Right hindlimb (tissue), 1 donor: ENCODE results near the gene PRDM16.

ENCODE experiments used
- DNase-seq: peaks from one replicate; pipeline ENCODE4 v3.0.0-alpha.2; 2018

Gene PRDM16

DNA sequence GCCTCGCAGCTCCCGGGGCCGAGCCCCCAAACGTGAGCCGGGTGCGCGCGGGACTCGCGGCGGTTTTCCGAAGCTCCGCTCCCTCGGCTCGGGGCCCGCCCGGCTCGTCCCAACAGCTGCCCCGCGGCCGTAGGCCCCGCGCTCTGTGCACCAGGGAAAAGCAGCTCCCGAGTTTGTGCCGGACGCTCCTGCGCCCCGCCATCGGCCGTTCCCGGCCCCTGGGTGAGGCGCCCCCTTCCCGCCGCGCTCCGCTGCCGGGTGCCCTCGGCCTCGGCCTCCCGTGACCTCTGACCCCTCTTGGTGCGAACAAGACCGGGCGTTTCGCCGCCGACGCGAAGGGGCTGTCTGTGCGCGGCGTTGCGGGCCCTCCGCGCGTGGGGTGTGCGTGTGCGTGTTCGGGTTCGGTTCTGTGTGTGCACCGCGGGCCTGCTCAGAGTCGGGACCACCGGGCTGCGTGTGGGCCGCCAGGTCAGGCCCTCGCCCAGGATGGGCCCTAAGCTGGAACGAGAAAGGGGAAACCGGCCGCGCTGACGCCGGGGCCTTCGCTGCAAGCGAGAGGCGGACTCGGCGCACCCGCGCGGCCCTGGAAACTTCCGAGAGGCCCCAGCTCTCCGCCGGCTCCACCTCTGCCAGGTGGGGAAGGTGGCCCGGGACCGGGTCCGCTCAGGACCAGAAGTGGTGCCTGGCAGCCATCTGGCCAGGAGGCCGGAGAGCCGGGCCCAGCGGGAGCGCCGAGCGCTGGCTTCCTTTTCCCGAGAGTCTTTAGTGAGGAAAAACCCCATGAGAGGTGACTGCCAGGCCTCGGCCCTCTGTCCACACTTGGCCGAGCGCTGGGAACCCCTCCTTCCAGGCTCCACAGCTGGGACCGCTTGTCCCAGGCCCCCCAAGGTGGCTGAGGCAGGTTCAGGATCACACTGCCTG lies 1.9 kb downstream of the PRDM16 start:
- DNase-seq: peak; percentile 30

DNA sequence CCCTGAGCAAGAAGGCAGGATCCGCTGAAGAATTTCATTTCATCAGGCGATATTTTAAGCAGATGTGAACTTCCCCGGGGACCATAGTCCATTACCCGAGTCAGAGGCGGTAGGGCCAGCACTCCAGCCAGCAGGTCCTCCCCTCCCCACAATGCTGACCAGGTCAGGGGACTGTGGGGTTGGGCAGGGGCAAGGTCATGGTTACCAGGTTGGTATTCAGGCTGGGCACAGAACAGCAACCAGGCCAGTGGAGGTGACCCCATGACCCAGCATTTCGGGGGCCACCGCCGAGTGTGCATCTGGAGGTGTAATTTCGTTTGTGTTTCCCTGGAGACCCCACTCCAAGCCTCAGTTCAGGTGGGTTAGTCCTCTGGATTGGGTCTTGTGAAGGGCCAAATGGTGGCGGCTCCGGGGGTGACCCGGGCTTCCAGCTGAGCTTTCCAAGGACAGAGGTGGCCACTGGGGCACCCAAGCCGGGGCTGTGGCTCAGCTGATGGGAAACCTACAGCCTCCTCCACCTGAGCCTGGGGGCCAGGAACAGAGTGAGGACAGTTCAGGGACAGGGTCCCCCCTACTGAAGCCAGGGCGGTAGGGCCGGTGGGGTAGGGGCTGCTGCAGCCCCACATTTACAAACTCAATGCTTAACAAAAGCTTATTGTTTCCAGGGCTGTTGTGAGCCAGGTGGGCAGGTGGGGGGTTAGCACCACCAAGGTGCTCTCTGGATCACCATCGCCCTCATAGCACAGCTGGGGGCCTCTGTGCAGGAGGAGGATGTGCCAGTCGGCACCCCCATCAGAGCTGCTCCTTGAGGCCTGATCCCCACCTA lies 2.8 kb downstream of the PRDM16 start:
- DNase-seq: no peak

DNA sequence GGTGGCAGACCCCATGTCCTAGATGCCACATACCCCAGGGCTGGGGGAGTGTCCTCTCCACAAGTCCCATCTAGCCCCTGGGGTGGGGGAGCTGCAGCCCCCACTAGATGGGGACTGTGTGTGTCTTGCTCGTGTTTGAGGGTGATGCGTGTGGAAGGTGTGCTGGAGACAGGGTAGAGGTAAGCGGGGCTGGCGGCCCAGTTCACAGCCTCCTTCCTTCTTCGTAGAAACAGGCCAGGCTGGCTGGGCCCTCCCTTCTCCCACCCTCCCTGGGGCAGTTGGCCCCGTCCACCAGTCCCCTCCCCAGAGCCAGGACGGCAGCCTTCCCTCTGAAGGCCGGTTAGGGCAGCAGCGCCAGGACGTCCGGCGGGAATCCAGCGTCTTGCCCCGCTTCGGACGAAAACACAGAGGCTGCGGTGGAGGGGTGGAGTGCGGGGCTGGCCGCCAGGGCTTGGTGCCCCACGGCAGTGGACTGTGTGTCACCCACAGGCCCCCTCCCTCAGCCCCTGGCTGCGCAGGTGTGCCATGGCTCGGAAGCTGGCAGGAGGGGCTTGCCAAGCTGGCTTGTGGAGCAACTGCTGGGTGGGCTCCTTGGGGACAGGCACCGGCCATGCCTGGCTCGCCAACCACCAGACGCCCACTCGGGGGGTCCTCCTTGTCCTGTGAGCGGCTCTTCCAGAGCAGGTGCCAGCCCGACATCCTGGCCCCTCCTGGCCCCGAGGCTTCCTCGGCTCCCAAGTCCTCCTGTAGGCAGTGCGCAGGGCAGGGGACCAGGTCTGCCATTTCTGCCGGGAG lies 3.6 kb downstream of the PRDM16 start:
- no peak for DNase-seq

DNA sequence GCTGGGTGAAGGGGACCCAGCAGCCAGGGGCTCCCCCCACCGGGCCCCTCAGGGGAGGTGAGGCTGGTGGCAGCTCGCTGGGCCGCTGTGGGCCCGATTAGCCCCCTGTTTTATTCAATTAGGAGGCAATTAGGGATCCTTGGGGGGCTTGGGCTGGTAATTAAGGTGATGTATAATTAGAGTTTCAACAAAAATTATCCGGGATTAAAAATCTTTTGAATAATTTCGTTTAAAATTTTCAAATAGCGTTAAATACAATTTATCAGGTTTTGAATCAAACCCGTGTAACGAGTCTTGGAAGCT lies 4.1 kb downstream of the PRDM16 start:
- DNase-seq: no peak

DNA sequence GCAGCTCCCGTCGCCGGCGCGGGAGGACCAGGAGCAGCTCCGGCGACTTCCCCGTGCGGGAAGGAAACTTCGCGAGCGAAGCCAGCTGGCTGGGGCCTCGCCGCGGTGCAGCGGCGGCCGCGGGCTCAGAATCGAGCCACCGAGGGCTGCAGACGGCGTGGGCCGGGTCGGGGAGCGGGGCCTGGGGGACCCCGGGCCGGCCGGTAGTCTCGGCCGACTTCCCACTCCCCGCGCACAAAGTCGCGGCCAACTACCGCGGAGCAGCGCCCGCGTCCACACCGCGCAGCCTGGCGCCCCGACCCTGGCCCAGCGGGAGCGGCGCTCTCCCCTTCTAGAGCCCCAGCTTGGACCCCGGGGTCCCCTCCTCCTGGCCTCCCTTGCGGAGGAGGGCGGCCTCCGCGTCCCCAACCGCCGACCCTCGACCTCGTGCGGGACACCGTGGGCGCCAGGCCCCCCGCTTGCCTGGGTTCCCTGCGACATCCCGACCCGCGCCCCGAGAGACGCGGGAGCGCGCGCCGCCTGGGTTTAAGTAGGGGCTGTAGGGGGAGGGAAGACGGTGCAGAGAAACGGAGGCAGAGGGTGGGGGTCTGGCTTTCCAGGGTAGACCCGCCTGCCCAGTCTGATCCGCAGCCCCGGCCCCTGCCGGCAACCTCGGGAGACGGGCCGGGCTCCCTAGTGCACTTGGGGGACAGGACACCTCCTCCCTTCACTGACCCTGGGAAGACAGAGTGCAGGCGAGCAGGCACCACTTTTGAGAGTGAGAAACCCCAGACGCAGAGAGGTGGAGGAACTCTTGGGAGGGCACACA lies 4.7 kb downstream of the PRDM16 start:
- no peak for DNase-seq

DNA sequence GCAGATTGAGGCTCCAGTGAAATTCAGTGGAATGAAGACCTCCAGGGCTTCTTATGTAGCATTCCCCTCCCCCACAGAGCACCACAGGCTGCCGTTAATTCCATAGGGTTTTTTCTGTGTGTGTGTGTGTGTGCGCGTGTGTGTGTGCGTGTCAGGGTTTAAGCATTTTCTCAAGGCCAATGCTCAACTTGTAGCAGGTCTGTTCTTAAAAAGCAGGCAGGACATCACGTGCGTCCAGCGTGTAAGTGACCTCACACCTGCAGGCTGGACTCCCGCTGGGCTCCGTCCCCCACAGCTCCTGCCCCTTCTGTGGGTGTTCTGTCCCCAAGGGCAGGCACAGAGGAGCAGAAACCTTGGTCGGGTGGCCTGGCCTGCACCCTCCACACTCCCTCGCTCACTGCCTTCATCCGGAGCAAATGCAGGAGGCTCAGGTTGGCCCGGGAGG lies 5.3 kb downstream of the PRDM16 start:
- DNase-seq: no peak

DNA sequence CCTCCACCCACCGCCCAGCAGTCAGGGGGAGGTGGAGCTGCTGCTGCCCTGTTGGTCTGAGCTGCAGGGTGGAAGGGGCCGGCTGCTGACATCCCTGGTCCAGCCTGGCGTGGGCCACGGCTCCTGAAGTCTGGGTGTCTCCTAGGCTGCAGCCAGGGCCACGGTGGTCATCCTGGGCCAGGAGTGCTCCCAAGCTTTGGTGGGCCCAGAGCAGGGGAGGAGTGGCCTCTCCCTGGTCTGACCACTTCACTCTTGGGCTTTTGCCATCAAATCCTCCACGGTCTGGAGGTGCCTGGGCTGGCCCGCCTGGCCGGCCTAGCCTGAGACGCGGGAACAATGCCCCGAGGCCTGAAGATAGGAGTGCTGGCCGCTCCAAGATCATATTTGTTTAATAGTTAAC lies 5.8 kb downstream of the PRDM16 start:
- no peak for DNase-seq

DNA sequence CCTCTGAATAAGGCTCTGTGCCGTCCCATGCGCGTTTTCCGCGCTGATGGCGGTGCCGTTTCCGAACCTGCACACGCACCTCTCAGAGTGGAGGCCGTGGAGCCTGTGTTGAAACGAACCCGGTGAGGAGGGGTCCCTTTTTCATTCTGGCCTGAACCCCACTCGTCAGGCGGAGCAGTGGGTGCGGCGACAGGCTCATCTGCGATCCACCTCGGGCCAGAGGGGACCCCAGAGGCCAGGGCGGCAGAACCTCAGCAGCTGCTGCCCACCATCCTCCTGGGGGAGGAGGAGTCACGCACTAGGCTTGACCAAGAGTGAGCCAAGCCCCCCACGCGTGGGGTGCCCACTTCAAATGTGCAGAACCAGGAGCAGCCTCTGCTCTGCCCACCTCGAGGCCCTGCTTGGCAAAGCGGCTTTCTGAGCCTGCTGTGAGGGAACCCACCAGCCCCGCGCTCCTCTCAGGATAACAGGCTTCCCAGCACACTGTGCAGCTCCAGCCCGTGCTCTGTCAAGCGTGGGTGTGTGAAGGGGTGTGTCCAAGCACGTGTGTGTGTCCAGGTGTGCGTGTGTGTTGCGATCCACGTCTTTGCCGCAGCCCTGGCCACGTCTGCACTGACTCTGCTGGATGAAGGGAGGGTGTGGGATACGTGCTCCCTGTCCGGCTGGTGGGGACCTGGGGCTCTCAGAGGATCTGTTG lies 6.8 kb downstream of the PRDM16 start:
- no peak for DNase-seq

DNA sequence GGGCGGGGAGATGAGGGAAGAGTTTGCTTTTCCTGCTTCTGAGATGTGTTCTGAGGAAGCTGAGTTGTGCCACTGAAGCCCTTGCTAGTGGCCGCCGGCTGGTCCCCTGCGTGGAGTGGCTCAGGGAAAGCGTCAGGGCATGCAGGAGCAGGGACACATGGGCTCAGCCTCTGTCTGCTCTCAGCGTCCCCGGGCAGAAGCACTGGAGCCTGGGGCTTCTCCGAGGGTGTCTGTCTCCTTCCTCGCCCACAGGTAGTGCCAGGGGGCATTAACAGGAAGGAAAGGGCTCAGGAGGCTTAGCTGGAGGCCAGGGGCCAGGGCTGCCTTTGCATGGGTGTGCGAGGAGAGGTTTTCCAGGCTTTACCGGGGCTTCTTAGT lies 7.3 kb downstream of the PRDM16 start:
- DNase-seq: no peak

DNA sequence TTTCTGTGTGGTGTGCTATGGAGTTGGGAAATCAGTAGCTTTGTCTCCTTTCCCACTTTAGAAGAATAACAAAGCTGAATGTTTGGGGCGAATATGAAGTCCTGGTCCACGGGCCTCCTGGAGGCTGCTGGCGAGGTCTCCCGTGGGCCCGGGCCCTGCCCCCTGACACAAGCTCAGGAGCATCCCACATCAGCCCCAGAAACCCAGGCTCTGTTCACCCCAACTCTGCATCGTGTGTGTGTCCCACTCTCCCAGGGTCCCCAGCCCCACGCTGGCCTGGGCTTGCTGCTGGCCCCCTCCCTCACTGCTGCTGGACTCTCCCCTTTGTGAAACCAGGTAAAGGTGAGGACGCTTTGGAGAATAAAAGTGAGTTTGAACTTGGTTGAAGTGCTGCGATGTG lies 8.1 kb downstream of the PRDM16 start:
- no peak for DNase-seq

DNA sequence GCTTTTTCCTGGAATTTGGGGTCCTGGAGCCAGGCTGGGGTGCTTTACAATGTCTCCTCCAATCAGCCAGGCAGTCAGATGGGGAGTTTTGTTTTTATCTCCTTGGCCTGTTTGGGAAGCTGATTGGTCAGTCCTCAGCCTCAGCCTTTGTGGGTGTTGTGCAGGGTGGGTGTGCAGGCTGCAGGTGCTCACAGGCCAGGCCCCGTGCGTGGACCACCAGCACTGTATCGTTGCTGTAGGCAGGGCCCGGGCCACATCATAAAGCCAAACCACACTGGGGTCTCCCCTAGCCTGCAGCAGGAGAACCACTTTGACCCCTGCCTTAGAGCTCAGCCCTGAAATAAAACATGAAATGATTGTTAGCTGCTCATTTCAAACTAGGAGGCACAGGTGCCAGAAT lies 8.6 kb downstream of the PRDM16 start:
- DNase-seq: no peak

DNA sequence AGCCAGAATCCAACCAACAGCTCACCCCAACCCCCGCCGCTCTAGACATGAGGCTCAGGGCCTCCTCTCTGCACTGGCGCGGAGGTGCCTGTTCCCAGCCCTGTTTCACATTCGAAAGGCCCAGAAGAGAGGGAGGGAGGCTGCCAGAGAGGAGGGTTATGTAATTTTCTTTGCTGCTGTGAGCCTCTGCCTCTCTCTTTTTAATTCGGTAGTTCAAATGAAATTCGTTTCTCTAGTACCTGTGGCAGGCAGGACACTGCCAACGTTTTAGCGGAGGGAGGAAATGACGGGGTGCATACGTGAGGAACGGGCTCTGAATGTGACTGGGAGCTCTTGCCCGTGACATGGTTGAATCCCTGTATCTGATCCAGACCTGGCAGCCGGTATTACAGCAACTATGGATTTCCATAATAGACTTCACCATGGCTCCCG lies 9.4 kb downstream of the PRDM16 start:
- no peak for DNase-seq

DNA sequence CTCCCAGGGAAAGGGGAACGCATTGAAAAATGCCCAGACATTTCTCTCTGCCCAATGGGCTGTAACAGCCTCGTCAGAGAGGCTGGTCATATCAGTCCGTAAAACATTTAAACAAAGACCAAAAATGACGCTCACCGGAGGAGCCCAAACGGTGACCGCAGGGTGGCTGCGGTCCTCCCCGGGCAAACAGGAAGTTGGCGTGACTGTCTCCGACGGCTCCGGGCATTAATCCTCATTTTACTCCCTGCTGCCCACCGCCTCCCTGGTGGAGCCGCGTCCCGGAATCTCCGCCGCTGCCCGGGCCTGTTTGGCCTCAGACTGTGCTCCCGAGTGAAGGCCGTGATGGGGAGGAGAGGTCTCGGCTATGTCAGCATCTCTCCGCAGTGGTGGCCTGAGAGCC lies 9.9 kb downstream of the PRDM16 start:
- DNase-seq: no peak

DNA sequence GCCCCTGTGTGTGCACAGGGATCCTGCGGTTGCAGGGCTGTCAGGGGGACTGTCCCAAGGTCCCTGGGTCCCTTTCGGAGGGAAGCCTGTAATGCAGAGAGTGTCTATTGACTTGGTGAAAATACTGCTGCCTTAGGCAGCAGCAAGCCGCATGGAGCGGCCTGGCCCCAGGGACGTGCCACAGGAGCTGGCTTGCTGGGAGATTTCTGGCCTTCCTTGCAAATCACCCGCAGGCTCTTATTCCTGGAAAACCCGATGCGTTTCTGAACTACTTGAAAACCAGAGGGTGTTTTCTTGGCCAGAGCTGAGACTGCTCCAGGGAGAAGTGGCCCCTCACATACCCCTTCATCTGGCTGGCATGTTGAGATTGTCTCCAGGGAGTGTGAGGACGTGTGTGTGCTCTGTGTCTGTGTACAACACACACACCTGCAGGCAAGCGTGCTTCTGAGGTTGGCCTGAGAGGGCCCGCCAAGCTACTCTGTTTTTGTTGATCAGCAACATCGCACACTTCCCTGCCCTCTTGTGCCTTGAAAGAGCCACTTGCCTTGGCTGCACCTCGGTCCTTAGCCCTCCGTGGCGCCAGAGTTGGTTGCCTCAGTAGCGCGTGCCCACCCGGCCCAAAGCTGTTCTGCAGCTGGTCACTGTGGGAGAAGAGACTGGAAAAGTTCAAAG lies 10.5 kb downstream of the PRDM16 start:
- no peak for DNase-seq

DNA sequence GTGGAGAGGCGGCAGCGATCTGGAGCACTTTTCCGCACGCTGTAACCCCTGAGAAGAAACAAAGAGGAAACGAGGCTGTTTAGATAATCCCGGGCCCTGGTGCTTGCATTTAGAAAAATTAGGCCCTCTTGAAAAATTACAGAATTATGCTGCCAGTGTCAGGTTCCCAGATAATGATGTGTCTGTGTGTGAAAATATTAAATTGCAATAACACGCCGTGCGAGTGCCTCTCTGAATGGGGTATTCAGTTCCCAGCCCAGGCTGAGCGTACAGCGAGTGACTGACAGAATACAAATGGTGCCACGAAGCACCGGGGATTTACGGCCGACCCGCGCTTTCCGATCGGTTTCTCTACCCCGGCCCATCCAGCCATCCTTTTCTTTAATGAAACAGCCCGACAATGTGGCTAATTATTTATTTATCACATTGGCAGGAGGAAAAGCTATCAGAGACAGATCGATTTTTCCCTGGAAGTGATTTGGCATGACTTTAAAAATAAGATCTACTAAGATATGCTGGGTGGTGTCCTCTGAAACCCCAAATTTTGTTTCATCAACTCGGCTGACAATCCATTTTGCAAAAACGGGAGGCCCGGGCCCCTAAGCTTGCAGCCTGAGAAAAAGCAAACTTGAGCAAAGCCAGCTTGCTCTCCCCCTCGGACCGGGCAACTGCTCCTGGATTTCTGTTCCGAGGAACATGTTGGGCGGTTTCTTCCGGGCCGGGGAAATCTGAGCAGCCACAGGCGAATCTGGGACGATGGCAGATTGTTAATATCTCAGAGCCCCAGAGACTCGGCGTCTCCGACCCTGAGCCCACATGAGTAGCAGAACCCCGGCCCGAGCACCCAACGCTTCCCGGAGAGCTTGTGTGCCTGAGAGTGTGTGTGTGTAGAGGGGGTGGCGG lies 11.3 kb downstream of the PRDM16 start:
- DNase-seq: no peak

DNA sequence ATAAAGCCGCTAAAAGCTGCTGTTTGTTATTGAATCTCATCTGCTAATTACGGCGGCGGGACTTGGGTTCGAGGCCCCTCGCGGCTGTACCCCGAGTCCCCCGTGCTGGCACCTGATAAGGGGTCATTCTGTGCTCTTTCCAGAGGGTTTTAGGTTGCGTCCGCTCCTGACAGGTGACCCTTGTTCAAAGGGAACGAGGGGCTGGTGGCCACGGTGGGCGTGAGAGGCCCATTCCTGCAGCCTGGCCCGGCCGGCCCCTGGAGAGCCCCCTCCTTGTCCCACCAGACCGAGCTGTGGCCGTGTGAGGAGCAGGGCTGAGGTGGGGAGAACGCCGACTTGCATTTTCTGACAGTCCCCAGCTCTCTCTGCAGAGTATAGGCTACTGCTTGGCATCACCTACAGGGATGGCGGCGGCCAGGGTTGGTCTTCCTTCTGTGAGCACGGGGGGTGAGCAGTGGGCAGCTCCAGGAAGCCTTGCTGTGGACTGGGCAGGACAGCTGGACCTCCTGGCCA lies 12.2 kb downstream of the PRDM16 start:
- no peak for DNase-seq

DNA sequence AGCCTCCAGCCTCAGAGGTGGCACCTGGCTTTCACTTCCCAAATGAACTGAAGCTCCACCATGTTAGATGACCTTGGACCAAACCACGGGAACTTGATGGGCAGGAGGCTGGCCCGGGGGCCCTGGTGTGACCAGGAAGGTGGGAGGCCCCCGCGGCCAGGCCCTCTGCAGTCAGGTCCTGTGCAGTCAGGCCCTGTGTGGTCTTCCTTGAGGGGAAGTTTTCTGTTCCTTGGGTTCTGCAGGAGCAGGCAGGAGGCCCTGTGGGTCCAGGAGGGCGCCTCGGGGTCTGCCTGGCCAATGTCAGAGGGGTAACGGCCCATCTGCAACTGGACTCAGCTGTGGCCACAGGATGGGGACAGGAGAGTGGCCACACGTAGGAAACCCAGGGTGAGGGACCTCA lies 13.0 kb downstream of the PRDM16 start:
- no peak for DNase-seq

DNA sequence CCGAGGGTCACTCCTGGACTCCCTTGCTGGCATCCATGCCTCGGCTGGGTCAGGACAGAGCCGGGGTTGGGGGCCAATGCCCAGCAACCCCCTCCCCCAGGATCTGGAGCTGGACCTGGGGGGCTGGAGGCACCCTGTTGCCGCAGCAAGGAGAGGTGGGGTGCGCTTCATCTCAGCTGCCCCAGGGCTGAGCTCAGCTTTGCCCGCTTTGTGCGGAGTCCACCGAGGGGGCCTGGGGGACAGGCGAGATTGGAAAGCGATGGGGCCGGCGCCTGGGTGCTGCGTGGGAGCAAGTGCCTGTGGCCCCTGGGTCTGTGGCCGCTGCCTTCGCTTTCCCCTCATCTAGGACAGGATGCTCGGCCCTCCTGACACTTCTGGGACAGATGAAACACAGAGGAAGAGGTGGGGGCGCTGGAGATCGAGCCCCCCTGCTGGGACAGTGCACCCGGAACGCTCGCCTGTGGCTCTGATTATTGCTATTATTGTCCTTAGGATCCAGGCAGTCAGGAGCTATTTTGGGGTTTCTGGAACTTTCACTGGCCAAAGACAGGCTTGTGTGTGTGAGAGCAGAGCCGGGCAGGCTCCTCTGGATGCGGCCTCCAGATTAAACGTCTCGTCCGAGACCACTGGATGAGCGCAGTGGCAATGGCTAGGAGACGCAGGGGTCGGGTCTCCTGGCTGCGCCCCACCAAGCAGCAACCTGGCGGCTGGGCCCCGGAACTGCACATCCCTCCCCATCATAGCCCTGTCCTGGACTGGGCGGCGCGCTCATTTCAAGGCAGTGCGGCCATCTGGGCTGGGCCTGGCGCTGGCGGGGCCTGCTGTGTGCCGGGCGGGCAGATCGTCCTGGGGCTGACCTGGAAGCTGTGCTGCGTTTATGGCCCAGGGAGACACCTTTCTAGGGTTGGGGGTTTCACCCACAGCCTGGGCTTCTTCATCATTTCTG lies 13.8 kb downstream of the PRDM16 start:
- no peak for DNase-seq

DNA sequence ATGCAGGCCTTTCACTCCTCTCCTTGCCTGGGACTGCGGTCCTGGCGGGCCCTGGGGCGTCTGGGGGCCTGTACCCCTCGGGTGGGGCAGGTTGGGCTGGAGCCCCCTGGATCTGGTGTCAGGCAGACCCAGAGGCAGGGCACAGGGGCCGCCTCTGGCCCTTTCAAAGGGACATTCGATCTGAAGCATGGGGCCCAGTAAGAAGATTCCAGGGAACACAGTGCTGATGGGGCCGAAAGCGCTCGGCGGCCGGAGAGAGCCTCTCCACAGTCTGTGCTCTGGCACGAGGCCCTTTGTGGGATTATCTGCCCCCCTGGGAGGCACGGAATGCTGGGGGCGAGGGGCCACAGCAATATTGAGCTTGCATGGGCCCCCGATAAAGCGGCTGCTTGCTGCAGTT lies 15.2 kb downstream of the PRDM16 start:
- no peak for DNase-seq
